Body of pancreas (tissue), 4 donors: ENCODE measurements around the gene SLC35F3.

Source experiments
- POLR2A ChIP-seq, 3 donors: fragments of 450-650 bp; IDR thresholded peaks; one replicate each; pipeline ENCODE4 v1.6.1; 2016; ENCODE audit warnings: antibody characterized with exemption in 3 of 3, mild to moderate bottlenecking in 2 of 3
- TF ChIP-seq, protein P1 (sequence below), 7 experiments: fragments of 450-650 bp in 4 of 7; fragments of 200-600 bp in 3 of 7; sonication (generic) in 3 of 7; IDR thresholded peaks; one replicate each; pipeline ENCODE4 v1.5.1; 2016 to 2019; ENCODE audit warnings: antibody characterized with exemption in 7 of 7

DNA sequence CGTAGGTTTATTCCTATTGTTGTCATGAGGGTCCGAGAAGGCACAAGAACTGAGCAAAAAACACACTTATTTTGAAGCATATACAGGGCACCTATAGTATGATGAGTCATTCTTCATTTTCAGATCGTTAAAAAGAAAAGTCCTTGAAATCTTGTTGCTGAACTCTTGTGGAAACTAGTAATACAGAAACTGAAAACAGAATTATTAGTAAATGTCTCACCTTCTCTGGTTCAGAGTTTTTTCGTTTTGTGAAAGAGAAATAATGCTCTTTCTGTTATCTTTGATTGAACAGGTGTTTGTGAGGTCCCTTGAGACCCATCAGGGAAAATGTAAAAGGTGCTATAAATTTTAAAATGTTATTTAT, 366.7 kb downstream of the SLC35F3 start:
- TF ChIP-seq, protein P1, sequence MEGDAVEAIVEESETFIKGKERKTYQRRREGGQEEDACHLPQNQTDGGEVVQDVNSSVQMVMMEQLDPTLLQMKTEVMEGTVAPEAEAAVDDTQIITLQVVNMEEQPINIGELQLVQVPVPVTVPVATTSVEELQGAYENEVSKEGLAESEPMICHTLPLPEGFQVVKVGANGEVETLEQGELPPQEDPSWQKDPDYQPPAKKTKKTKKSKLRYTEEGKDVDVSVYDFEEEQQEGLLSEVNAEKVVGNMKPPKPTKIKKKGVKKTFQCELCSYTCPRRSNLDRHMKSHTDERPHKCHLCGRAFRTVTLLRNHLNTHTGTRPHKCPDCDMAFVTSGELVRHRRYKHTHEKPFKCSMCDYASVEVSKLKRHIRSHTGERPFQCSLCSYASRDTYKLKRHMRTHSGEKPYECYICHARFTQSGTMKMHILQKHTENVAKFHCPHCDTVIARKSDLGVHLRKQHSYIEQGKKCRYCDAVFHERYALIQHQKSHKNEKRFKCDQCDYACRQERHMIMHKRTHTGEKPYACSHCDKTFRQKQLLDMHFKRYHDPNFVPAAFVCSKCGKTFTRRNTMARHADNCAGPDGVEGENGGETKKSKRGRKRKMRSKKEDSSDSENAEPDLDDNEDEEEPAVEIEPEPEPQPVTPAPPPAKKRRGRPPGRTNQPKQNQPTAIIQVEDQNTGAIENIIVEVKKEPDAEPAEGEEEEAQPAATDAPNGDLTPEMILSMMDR (IDR thresholded peaks at IDR 0.05), result no peak
- no peak for TF ChIP-seq POLR2A (IDR thresholded peaks at IDR 0.05)
